ENCODE results near the gene IL24. TPM values are rescaled to one million over a fixed set of nuclear protein-coding genes. Genes with fewer than 3 reads are reported as not detected.

IL24 gene
- total RNA-seq, 1 donor from 2014 or later = not detected

DNA sequence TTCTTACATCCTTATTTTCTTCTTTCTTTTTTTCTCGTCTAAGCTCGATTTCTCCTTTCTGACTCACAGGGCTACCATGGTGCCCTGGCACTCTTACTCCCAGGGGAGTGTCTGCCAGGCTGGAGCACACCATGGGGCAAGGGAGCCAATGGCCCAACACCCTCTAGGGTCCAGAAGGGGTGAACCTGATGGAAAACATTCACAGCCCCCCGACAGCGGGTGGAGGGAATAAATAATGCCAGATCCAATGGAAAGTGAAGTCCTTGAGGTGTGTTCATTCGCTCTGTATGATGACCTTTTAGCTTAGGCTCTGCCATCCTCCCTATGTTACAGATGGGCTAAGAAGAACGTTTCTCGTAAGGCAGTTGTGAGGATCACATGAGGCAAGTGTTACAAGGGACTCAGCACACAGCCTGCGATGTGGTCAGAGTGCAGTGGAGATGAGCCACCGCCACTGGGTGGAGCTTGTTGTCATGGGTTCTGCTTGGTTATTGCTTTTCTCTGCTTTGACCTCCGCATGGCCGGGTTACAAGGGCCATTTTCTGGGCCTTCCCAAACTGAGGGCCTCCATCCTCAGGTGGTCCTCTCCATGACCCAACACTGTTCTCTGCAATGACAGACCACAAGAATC, 28.0 kb downstream of the IL24 start:
- peaks cover 7% of the 10 kb centered on the region for H3K27me3 Mint-ChIP-seq (ENCODE audit: unreplicated experiment)
- H3K27ac Mint-ChIP-seq (ENCODE audit: unreplicated experiment) = no peak overlapping the region
- H3K4me1 Mint-ChIP-seq (ENCODE audit: unreplicated experiment) = no peaks in the 10 kb centered on the region
- DNase-seq (ENCODE audit: extremely low spot score, unreplicated experiment) = no peak
- no peaks in the 10 kb centered on the region for H3K36me3 Mint-ChIP-seq (ENCODE audit: unreplicated experiment)
- no peak overlapping the region for H3K4me3 Mint-ChIP-seq (ENCODE audit: unreplicated experiment)
- H3K9me3 Mint-ChIP-seq (ENCODE audit: unreplicated experiment) = no peaks in the 10 kb centered on the region
- TF ChIP-seq, protein P1, sequence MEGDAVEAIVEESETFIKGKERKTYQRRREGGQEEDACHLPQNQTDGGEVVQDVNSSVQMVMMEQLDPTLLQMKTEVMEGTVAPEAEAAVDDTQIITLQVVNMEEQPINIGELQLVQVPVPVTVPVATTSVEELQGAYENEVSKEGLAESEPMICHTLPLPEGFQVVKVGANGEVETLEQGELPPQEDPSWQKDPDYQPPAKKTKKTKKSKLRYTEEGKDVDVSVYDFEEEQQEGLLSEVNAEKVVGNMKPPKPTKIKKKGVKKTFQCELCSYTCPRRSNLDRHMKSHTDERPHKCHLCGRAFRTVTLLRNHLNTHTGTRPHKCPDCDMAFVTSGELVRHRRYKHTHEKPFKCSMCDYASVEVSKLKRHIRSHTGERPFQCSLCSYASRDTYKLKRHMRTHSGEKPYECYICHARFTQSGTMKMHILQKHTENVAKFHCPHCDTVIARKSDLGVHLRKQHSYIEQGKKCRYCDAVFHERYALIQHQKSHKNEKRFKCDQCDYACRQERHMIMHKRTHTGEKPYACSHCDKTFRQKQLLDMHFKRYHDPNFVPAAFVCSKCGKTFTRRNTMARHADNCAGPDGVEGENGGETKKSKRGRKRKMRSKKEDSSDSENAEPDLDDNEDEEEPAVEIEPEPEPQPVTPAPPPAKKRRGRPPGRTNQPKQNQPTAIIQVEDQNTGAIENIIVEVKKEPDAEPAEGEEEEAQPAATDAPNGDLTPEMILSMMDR (IDR thresholded peaks at IDR 0.05) = no peak

DNA sequence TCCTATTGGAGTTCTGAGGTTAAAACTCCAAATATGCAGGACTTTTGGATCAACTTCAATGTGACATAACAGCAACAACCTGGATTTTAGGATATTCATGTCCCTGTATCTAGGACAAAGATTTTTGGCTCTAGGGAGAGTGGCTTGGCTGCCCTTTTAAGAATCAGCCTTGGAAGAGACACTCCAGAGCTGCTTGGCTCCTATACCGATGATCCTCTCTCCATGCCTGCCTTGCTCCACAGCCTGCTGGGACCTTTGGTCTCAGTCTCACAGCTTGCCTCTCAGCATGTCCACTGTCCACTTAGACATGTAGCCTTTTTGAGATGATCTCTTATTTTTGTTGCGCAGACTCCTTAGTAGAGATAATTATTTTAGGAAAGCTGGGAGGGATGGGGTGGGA, 29.0 kb downstream of the IL24 start:
- no peak overlapping the region for H3K27ac Mint-ChIP-seq (ENCODE audit: unreplicated experiment)
- H3K27me3 Mint-ChIP-seq (ENCODE audit: unreplicated experiment) = no peaks in the 10 kb centered on the region
- no peaks in the 10 kb centered on the region for H3K9me3 Mint-ChIP-seq (ENCODE audit: unreplicated experiment)
- DNase-seq (ENCODE audit: extremely low spot score, unreplicated experiment) = no peak
- TF ChIP-seq, protein P1 (IDR thresholded peaks at IDR 0.05) = no peak
- no peaks in the 10 kb centered on the region for H3K36me3 Mint-ChIP-seq (ENCODE audit: unreplicated experiment)
- no peak overlapping the region for H3K4me3 Mint-ChIP-seq (ENCODE audit: unreplicated experiment)
- H3K4me1 Mint-ChIP-seq (ENCODE audit: unreplicated experiment) = no peaks in the 10 kb centered on the region

DNA sequence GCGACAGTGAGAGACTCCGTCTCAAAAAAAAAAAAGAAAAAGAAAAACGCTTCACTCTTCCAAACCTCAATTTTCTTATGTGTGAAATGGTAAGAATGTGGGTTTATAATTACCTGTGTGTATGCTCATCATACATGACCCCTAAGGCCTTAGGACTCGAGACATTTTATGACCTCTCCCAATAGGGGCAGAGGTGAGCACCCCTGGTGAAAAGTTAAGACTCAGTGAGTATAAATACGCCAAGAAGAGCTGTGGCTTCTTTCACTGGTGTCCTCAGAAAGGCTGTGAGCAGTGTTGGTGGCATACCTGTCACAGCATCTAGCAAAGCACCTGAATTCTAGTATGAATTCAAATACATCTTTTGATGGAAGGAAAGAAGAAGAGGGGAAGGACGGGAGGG, 32.3 kb downstream of the IL24 start:
- H3K4me3 Mint-ChIP-seq (ENCODE audit: unreplicated experiment) = no peak overlapping the region
- DNase-seq (ENCODE audit: extremely low spot score, unreplicated experiment) = no peak
- no peaks in the 10 kb centered on the region for H3K27me3 Mint-ChIP-seq (ENCODE audit: unreplicated experiment)
- H3K9me3 Mint-ChIP-seq (ENCODE audit: unreplicated experiment) = no peaks in the 10 kb centered on the region
- no peak overlapping the region for H3K27ac Mint-ChIP-seq (ENCODE audit: unreplicated experiment)
- no peaks in the 10 kb centered on the region for H3K36me3 Mint-ChIP-seq (ENCODE audit: unreplicated experiment)
- TF ChIP-seq, protein P1 (IDR thresholded peaks at IDR 0.05) = no peak
- H3K4me1 Mint-ChIP-seq (ENCODE audit: unreplicated experiment) = no peaks in the 10 kb centered on the region

DNA sequence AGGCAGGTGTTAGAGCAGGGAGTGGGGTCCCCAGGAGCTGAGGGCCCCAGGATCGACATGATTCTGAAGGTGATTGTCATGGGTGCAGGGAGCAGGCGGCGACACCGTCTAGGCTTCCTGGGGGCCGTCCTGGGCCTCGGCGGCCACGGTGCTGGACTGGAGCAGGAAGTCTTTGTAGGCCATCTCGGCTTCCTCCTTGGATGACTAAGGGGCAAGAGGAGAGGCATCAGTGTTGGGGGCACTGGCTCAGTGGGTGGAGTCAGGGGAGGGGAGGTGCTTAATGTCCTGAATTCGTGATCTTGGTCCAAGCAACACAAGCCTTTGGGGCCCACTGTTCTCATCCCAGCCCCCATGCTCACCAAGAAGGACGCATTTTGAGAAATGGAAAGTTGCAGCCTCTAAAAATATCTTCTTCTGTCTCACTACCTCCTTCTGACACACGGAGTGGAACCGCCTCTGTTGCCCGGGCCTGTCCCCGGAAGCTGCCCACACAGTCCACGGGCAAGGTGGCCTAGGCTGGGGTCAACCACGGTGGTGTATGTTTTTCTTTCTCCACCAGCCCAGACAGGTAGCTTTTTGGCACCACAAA, 33.1 kb downstream of the IL24 start:
- TF ChIP-seq, protein P1 (IDR thresholded peaks at IDR 0.05) = no peak
- H3K4me1 Mint-ChIP-seq (ENCODE audit: unreplicated experiment) = no peaks in the 10 kb centered on the region
- no peak overlapping the region for H3K27ac Mint-ChIP-seq (ENCODE audit: unreplicated experiment)
- H3K4me3 Mint-ChIP-seq (ENCODE audit: unreplicated experiment) = no peak overlapping the region
- no peaks in the 10 kb centered on the region for H3K36me3 Mint-ChIP-seq (ENCODE audit: unreplicated experiment)
- DNase-seq (ENCODE audit: extremely low spot score, unreplicated experiment) = no peak
- no peaks in the 10 kb centered on the region for H3K27me3 Mint-ChIP-seq (ENCODE audit: unreplicated experiment)
- H3K9me3 Mint-ChIP-seq (ENCODE audit: unreplicated experiment) = no peaks in the 10 kb centered on the region

DNA sequence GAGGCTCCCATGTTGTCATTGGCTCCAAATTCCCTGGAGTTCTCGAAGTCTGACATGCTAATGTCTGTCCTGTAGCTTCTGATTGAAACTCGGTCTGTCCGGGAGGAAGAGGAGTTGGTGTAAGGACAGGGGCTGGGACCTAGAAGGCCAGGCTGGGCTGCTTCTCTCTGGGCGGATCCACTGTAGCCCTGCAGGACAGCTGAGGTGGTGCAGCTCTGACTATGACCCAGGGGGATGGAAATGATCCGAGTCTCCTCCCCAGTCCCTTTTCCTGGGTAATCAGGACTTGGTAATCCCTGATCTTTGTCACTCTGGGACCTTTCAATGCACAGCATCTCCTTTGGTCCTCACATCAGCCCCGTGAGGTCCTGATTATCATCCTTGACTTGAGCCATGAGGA, 34.5 kb downstream of the IL24 start:
- no peak overlapping the region for H3K4me3 Mint-ChIP-seq (ENCODE audit: unreplicated experiment)
- TF ChIP-seq, protein P1 (IDR thresholded peaks at IDR 0.05) = no peak
- no peaks in the 10 kb centered on the region for H3K36me3 Mint-ChIP-seq (ENCODE audit: unreplicated experiment)

More for the DNA sequence above, 34.5 kb downstream of the IL24 start:
- Mint-ChIP-seq H3K4me1 (ENCODE audit: unreplicated experiment) (no peaks in the 10 kb centered on the region), H3K27ac (ENCODE audit: unreplicated experiment) (no peak overlapping the region), H3K9me3 (ENCODE audit: unreplicated experiment) (no peaks in the 10 kb centered on the region), H3K27me3 (ENCODE audit: unreplicated experiment) (no peaks in the 10 kb centered on the region)
- DNase-seq (ENCODE audit: extremely low spot score, unreplicated experiment) = no peak
